Measurements from ENCODE around the gene ZC3H18.

GRCh38 chr16:88545781-88546180 is 24.4 kb upstream of the ZC3H18 start:
- TF ChIP-seq CTCF (conservative IDR thresholded peaks at IDR 0.05; ENCODE audit: low read depth, low read length) (no peak), EZH2 (IDR thresholded peaks at IDR 0.05; ENCODE audit: low read length, unreplicated experiment) (no peak)
